ENCODE results near the gene ANGEL2. TPM values are rescaled to one million over a fixed set of nuclear protein-coding genes. Genes with fewer than 3 reads are reported as not detected.

Gene ANGEL2
- total and polyA plus RNA-seq, 2 experiments from 2014 or later = 15.2 to 49.6 TPM

DNA sequence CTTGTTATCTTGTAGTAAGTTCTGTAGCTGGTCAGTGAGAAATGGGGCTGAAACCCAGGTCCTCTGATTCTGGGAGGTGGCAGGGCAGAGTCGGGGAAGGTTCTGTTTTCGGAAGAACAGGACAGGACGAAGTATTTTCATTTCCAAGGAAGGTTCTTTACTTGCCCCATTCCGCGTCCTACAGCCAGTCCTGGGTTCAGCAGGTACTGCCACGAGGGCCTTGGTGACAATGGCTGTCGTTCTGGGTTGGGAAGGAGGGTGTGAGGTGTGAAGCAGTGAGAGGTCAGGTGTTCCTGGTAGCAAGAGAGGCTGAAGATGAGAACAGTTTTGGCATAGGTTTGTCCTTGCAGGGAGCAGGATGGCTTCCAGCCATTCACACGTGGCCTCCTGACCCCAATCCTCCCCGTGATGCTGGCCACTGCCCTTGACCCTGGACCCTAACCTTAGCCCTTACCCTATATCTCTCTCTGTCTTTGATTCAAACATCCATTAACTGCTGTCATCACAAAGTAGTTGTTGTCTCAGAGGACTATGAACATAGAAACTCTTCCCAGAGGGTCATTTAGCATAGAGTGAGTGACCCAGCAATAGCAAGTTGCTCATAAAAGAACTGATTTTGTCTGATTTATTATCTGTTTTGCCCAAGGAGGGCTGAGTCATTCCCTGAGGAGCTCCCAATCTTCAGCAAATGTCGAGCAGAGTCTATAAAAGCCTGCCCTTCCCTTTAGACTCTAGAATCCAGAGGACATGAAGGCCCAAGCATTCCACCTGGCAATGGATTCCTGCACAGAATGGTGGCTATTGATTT is 40.4 kb downstream of the ANGEL2 start:
- no peak overlapping the region for H3K4me2 ChIP-seq
- peak overlapping the region; percentile 42 for H3K27ac ChIP-seq (ENCODE audit: low read depth)
- H3K27me3 Mint-ChIP-seq (ENCODE audit: insufficient read depth, low read depth, poor library complexity) = peaks cover 28% of the 10 kb centered on the region
- H3K79me2 ChIP-seq (replicated peaks; ENCODE audit: insufficient read depth) = peaks cover 17% of the 10 kb centered on the region; the same call in 1 of the 2 replicates
- peaks cover 92% of the 10 kb centered on the region for H3K36me3 ChIP-seq (ENCODE audit: insufficient read depth)
- peak overlapping the region; percentile 80; the same call in 1 of the 2 replicates for H3K27ac Mint-ChIP-seq
- no peaks in the 10 kb centered on the region for H3K9me2 ChIP-seq (ENCODE audit: insufficient read depth)
- TF ChIP-seq NANOG (IDR thresholded peaks at IDR 0.05; ENCODE audit: borderline replicate concordance) (no peak), EZH2phosphoT487 (IDR thresholded peaks at IDR 0.05; ENCODE audit: unreplicated experiment) (no peak), CREB1 (CRISPR knock-in tag; IDR thresholded peaks at IDR 0.05; ENCODE audit: low read depth) (no peak), POLR2AphosphoS5 (IDR thresholded peaks at IDR 0.05; ENCODE audit: low read depth) (0 out of 2 replicates have a peak, but pooled peaks have one; percentile 12)
- TF ChIP-seq, protein P1, sequence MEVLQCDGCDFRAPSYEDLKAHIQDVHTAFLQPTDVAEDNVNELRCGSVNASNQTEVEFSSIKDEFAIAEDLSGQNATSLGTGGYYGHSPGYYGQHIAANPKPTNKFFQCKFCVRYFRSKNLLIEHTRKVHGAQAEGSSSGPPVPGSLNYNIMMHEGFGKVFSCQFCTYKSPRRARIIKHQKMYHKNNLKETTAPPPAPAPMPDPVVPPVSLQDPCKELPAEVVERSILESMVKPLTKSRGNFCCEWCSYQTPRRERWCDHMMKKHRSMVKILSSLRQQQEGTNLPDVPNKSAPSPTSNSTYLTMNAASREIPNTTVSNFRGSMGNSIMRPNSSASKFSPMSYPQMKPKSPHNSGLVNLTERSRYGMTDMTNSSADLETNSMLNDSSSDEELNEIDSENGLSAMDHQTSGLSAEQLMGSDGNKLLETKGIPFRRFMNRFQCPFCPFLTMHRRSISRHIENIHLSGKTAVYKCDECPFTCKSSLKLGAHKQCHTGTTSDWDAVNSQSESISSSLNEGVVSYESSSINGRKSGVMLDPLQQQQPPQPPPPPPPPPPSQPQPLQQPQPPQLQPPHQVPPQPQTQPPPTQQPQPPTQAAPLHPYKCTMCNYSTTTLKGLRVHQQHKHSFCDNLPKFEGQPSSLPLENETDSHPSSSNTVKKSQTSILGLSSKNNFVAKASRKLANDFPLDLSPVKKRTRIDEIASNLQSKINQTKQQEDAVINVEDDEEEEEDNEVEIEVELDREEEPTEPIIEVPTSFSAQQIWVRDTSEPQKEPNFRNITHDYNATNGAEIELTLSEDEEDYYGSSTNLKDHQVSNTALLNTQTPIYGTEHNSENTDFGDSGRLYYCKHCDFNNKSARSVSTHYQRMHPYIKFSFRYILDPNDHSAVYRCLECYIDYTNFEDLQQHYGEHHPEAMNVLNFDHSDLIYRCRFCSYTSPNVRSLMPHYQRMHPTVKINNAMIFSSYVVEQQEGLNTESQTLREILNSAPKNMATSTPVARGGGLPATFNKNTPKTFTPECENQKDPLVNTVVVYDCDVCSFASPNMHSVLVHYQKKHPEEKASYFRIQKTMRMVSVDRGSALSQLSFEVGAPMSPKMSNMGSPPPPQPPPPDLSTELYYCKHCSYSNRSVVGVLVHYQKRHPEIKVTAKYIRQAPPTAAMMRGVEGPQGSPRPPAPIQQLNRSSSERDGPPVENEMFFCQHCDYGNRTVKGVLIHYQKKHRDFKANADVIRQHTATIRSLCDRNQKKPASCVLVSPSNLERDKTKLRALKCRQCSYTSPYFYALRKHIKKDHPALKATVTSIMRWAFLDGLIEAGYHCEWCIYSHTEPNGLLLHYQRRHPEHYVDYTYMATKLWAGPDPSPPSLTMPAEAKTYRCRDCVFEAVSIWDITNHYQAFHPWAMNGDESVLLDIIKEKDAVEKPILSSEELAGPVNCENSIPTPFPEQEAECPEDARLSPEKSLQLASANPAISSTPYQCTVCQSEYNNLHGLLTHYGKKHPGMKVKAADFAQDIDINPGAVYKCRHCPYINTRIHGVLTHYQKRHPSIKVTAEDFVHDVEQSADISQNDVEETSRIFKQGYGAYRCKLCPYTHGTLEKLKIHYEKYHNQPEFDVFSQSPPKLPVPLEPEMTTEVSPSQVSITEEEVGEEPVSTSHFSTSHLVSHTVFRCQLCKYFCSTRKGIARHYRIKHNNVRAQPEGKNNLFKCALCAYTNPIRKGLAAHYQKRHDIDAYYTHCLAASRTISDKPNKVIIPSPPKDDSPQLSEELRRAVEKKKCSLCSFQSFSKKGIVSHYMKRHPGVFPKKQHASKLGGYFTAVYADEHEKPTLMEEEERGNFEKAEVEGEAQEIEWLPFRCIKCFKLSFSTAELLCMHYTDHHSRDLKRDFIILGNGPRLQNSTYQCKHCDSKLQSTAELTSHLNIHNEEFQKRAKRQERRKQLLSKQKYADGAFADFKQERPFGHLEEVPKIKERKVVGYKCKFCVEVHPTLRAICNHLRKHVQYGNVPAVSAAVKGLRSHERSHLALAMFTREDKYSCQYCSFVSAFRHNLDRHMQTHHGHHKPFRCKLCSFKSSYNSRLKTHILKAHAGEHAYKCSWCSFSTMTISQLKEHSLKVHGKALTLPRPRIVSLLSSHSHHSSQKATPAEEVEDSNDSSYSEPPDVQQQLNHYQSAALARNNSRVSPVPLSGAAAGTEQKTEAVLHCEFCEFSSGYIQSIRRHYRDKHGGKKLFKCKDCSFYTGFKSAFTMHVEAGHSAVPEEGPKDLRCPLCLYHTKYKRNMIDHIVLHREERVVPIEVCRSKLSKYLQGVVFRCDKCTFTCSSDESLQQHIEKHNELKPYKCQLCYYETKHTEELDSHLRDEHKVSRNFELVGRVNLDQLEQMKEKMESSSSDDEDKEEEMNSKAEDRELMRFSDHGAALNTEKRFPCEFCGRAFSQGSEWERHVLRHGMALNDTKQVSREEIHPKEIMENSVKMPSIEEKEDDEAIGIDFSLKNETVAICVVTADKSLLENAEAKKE (CRISPR knock-in tag; IDR thresholded peaks at IDR 0.05) = no peak
- H3K4me3 ChIP-seq = no peak overlapping the region
- no peaks in the 10 kb centered on the region; the same call in 2 of the 3 replicates for H3K9me3 Mint-ChIP-seq
- no peak overlapping the region for H3K4me3 Mint-ChIP-seq
- H4K20me1 ChIP-seq (replicated peaks; ENCODE audit: insufficient read depth) = peaks cover 50% of the 10 kb centered on the region
- peaks cover 100% of the 10 kb centered on the region for H3K36me3 Mint-ChIP-seq (ENCODE audit: low read depth)
- no peak for DNase-seq (ENCODE audit: low spot score)
- peaks cover 63% of the 10 kb centered on the region for H3K4me1 ChIP-seq (ENCODE audit: insufficient read depth)
- peaks cover 73% of the 10 kb centered on the region for H3K4me1 Mint-ChIP-seq
- no peaks in the 10 kb centered on the region for H3K27me3 ChIP-seq (ENCODE audit: insufficient read depth)
- peaks cover 98% of the 10 kb centered on the region for H3F3A ChIP-seq (replicated peaks; ENCODE audit: low read depth)
- ATAC-seq = no peak
- no peak overlapping the region for H2AFZ ChIP-seq
